Measurements from ENCODE around the gene EEPD1. TPM values are rescaled to one million over a fixed set of nuclear protein-coding genes. Genes with fewer than 3 reads are reported as not detected.

The EEPD1 gene
- polyA plus RNA-seq, 1 of the 3 experiments (the other 2 are of a cell fraction), result 5.0 TPM

DNA sequence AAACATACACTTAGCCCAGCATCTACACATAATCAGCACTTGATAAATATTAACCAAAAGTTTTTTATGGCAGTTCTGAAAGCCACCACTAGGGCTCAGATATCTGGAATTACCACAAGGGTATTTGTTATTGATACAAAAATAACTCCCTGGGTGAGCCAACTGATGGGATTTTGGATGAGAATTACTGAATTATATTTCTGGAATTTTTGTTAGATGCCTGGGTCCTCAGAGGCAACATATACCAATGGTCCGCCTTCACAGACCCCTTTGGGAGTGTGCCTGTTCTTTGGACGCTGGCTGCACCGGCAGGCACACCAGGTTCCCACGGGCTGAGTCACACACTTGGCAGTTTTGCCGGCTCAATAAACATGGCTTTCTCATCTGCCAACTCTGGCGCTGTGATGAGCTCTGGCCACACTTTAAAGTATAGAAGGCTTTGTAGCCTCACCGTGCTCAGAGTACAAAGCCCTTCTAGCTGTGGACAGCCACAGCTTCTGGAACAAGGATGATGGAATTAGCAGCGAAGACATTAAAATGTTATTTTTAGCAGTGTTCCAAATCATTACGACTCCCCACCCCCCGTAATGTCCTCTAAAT lies 24.5 kb upstream of the EEPD1 start (continued):
- TF ChIP-seq, protein P1, sequence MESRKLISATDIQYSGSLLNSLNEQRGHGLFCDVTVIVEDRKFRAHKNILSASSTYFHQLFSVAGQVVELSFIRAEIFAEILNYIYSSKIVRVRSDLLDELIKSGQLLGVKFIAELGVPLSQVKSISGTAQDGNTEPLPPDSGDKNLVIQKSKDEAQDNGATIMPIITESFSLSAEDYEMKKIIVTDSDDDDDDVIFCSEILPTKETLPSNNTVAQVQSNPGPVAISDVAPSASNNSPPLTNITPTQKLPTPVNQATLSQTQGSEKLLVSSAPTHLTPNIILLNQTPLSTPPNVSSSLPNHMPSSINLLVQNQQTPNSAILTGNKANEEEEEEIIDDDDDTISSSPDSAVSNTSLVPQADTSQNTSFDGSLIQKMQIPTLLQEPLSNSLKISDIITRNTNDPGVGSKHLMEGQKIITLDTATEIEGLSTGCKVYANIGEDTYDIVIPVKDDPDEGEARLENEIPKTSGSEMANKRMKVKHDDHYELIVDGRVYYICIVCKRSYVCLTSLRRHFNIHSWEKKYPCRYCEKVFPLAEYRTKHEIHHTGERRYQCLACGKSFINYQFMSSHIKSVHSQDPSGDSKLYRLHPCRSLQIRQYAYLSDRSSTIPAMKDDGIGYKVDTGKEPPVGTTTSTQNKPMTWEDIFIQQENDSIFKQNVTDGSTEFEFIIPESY (IDR thresholded peaks at IDR 0.05; ENCODE audit: borderline replicate concordance, low read depth), result no peak
- TF ChIP-seq NFIC (IDR thresholded peaks at IDR 0.05; ENCODE audit: borderline replicate concordance), result peak; percentile 86
- TF ChIP-seq, protein P2, sequence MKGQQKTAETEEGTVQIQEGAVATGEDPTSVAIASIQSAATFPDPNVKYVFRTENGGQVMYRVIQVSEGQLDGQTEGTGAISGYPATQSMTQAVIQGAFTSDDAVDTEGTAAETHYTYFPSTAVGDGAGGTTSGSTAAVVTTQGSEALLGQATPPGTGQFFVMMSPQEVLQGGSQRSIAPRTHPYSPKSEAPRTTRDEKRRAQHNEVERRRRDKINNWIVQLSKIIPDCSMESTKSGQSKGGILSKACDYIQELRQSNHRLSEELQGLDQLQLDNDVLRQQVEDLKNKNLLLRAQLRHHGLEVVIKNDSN (IDR thresholded peaks at IDR 0.05; ENCODE audit: borderline replicate concordance, low read depth), result no peak
- no peak for TF ChIP-seq MEF2A (IDR thresholded peaks at IDR 0.05; ENCODE audit: borderline replicate concordance, low read depth)
- TF ChIP-seq TCF12 (IDR thresholded peaks at IDR 0.05), result peak; percentile 64; the same call in 1 of the 2 replicates
- TF ChIP-seq RFX5 (IDR thresholded peaks at IDR 0.05; ENCODE audit: low read length), result no peak
- TF ChIP-seq FOXJ3 (CRISPR knock-in tag; IDR thresholded peaks at IDR 0.05), result no peak
- no peak for TF ChIP-seq TAF1 (IDR thresholded peaks at IDR 0.05; ENCODE audit: borderline replicate concordance, low read depth, low read length)
- peak in 1 of 2 experiments; percentile 22; a peak in 1 of 4 replicates for TF ChIP-seq EP300 (IDR thresholded peaks at IDR 0.05; ENCODE audit: borderline replicate concordance in 1 of 2, low read depth in 1 of 2, low read length in 1 of 2)
- TF ChIP-seq EZH2phosphoT487 (IDR thresholded peaks at IDR 0.05; ENCODE audit: borderline replicate concordance, low read depth), result no peak
- TF ChIP-seq SIN3A (IDR thresholded peaks at IDR 0.05; ENCODE audit: borderline replicate concordance, low read depth, low read length), result 0 out of 2 replicates have a peak, but pooled peaks have one; percentile 16
- no peak for TF ChIP-seq USF2 (IDR thresholded peaks at IDR 0.05; ENCODE audit: borderline replicate concordance, low read depth, low read length)
- TF ChIP-seq RCOR1 (IDR thresholded peaks at IDR 0.05; ENCODE audit: low read length), result no peak
- TF ChIP-seq TEAD4 (IDR thresholded peaks at IDR 0.05; ENCODE audit: borderline replicate concordance, insufficient read depth), result no peak
- TF ChIP-seq RXRA (IDR thresholded peaks at IDR 0.05; ENCODE audit: borderline replicate concordance, low read depth), result no peak; the same call in 1 of the 2 replicates
- no peak; the same call in 1 of the 2 replicates for TF ChIP-seq SMC3 (IDR thresholded peaks at IDR 0.05; ENCODE audit: low read depth, low read length)
- peak; percentile 57 for TF ChIP-seq PBX3 (IDR thresholded peaks at IDR 0.05)
- no peak for TF ChIP-seq NRF1 (IDR thresholded peaks at IDR 0.05; ENCODE audit: low read depth, low read length)
- no peak for TF ChIP-seq FOXM1 (IDR thresholded peaks at IDR 0.05; ENCODE audit: low read depth)
- peak; percentile 15; the same call in 1 of the 2 replicates for TF ChIP-seq RAD21 (IDR thresholded peaks at IDR 0.05; ENCODE audit: low read length)
- TF ChIP-seq, protein P3, sequence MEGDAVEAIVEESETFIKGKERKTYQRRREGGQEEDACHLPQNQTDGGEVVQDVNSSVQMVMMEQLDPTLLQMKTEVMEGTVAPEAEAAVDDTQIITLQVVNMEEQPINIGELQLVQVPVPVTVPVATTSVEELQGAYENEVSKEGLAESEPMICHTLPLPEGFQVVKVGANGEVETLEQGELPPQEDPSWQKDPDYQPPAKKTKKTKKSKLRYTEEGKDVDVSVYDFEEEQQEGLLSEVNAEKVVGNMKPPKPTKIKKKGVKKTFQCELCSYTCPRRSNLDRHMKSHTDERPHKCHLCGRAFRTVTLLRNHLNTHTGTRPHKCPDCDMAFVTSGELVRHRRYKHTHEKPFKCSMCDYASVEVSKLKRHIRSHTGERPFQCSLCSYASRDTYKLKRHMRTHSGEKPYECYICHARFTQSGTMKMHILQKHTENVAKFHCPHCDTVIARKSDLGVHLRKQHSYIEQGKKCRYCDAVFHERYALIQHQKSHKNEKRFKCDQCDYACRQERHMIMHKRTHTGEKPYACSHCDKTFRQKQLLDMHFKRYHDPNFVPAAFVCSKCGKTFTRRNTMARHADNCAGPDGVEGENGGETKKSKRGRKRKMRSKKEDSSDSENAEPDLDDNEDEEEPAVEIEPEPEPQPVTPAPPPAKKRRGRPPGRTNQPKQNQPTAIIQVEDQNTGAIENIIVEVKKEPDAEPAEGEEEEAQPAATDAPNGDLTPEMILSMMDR (IDR thresholded peaks at IDR 0.05), result peak; percentile 99
- TF ChIP-seq CHD2 (IDR thresholded peaks at IDR 0.05; ENCODE audit: low read length, partially characterized antibody), result no peak
- TF ChIP-seq MAX (IDR thresholded peaks at IDR 0.05; ENCODE audit: low read depth), result peak; percentile 56
- TF ChIP-seq JUND (IDR thresholded peaks at IDR 0.05), result peak; percentile 85
- no peak for TF ChIP-seq GATA2 (CRISPR knock-in tag; IDR thresholded peaks at IDR 0.05)
- TF ChIP-seq ELF1 (IDR thresholded peaks at IDR 0.05), result no peak
- TF ChIP-seq FOSL2 (IDR thresholded peaks at IDR 0.05; ENCODE audit: borderline replicate concordance, low read depth), result peak; percentile 92

All from SK-N-SH (cell line).